SH-SY5Y (cell line): ENCODE data around the gene NKD2.

Experiments used
- GATA2 ChIP-seq: IDR thresholded peaks from 2 replicates; pipeline ENCODE4 v1.6.1; 2011; ENCODE audit warnings: mild to moderate bottlenecking, low read depth, low read length
- GATA3 ChIP-seq: IDR thresholded peaks from 2 replicates; pipeline ENCODE4 v1.6.1; 2011; ENCODE audit warnings: low read depth, mild to moderate bottlenecking, low read length, moderate library complexity

GRCh38 chr5:1002836-1003235 is 5.8 kb upstream of the NKD2 start:
- TF ChIP-seq GATA3 (no peak), GATA2 (no peak)
